Measurements from ENCODE around the gene VAMP8. TPM values are rescaled to one million over a fixed set of nuclear protein-coding genes. Genes with fewer than 3 reads are reported as not detected.
A peak's percentile ranks its signal among the peaks of the same experiment; 100 is the strongest.

The VAMP8 gene
- 48.8 to 55.4 TPM (median 52.0 TPM) in 3 replicates for total RNA-seq (2021)
- percentile 50 among the genes with signal in this experiment for Bru-seq, nascent RNA
- long read RNA-seq, experiment 1, transcript VAMP8-201 (3 exons, 774 nt) = major isoform, 46 of 57 reads
- long read RNA-seq, experiment 1, partial matches to known transcripts = 2 of 57 reads
- long read RNA-seq, experiment 1, other reads (novel, unspliced or antisense) = 9 of 57 reads
- long read RNA-seq, experiment 2, transcript VAMP8-201 (3 exons, 774 nt) = major isoform, 57 of 86 reads
- long read RNA-seq, experiment 2, partial matches to known transcripts = 19 of 86 reads
- long read RNA-seq, experiment 2, other reads (novel, unspliced or antisense) = 10 of 86 reads
- long read RNA-seq, experiment 3, partial matches to known transcripts = 0 of 3 reads
- long read RNA-seq, experiment 3, other reads (novel, unspliced or antisense) = 1 of 3 reads

- Mint-ChIP-seq H3K9me3 (no peaks in the 10 kb centered on the region), H3K4me3 (peak within 1 kb of the TSS; percentile 79), H3K27me3 (ENCODE audit: low read depth) (peaks cover 15% of the 10 kb centered on the region), H3K4me1 (peaks cover 35% of the 10 kb centered on the region), H3K36me3 (0 out of 2 replicates have a peak, but pooled peaks cover 3% of the 10 kb centered on the region), H3K27ac (peak within 1 kb of the TSS; percentile 64)
- POLR2A ChIA-PET = interaction anchor here (0.6 to 1.9 kb wide), 8 partner anchors 10 to 231 kb away, joined by 3 to 9 read pairs (median 5); partner anchors contain the start of genes C2orf68 and MAT2A
- peak; percentile 84 for DNase-seq (ENCODE audit: low spot score)
- CTCF ChIA-PET = interaction anchor here (0.7 to 2.1 kb wide), 7 partner anchors 15 to 290 kb away, joined by 3 to 12 read pairs (median 5); partner anchors contain the start of gene RNF181
- TF ChIP-seq NFE2L1 (CRISPR knock-in tag; IDR thresholded peaks at IDR 0.05) = no peak
- peak; percentile 74 for TF ChIP-seq PRDM15 (CRISPR knock-in tag; IDR thresholded peaks at IDR 0.05)
- peak; percentile 91 for ATAC-seq
These were observed at the start of gene VAMP8 for GRCh38 chr2:85577386-85578242. VAMP8 (plus strand) TSS chr2:85577586; CDS start chr2:85577647, 61 bp downstream.

GRCh38 chr2:85527787-85528186 lies 49.6 kb upstream of the VAMP8 start:
- POLR2A ChIA-PET = no interaction called here
- no peaks in the 10 kb centered on the region for H3K36me3 Mint-ChIP-seq
- H3K27ac Mint-ChIP-seq = no peak overlapping the region
- TF ChIP-seq HMGXB4 (CRISPR knock-in tag; IDR thresholded peaks at IDR 0.05) = no peak
- TF ChIP-seq MYBL2 (CRISPR knock-in tag; IDR thresholded peaks at IDR 0.05) = no peak
- TF ChIP-seq NR1H2 (CRISPR knock-in tag; IDR thresholded peaks at IDR 0.05) = no peak
- no peak for TF ChIP-seq USF2 (CRISPR knock-in tag; IDR thresholded peaks at IDR 0.05)
- no peak for TF ChIP-seq RELA (CRISPR knock-in tag; IDR thresholded peaks at IDR 0.05; ENCODE audit: borderline replicate concordance)
- no peak for TF ChIP-seq MXD4 (CRISPR knock-in tag; IDR thresholded peaks at IDR 0.05; ENCODE audit: borderline replicate concordance)
- TF ChIP-seq JUN (CRISPR knock-in tag; IDR thresholded peaks at IDR 0.05) = no peak
- no peak for TF ChIP-seq ELF4 (CRISPR knock-in tag; IDR thresholded peaks at IDR 0.05; ENCODE audit: low read depth)
- no peak for TF ChIP-seq CREM (CRISPR knock-in tag; IDR thresholded peaks at IDR 0.05)
- TF ChIP-seq, protein P1, sequence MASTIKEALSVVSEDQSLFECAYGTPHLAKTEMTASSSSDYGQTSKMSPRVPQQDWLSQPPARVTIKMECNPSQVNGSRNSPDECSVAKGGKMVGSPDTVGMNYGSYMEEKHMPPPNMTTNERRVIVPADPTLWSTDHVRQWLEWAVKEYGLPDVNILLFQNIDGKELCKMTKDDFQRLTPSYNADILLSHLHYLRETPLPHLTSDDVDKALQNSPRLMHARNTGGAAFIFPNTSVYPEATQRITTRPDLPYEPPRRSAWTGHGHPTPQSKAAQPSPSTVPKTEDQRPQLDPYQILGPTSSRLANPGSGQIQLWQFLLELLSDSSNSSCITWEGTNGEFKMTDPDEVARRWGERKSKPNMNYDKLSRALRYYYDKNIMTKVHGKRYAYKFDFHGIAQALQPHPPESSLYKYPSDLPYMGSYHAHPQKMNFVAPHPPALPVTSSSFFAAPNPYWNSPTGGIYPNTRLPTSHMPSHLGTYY (CRISPR knock-in tag; IDR thresholded peaks at IDR 0.05) = no peak
- no peak for TF ChIP-seq ZNF281 (CRISPR knock-in tag; IDR thresholded peaks at IDR 0.05)
- no peak for TF ChIP-seq ZNF416 (CRISPR knock-in tag; IDR thresholded peaks at IDR 0.05)
- no peak for TF ChIP-seq TEAD1 (CRISPR knock-in tag; IDR thresholded peaks at IDR 0.05)
- TF ChIP-seq, protein P2, sequence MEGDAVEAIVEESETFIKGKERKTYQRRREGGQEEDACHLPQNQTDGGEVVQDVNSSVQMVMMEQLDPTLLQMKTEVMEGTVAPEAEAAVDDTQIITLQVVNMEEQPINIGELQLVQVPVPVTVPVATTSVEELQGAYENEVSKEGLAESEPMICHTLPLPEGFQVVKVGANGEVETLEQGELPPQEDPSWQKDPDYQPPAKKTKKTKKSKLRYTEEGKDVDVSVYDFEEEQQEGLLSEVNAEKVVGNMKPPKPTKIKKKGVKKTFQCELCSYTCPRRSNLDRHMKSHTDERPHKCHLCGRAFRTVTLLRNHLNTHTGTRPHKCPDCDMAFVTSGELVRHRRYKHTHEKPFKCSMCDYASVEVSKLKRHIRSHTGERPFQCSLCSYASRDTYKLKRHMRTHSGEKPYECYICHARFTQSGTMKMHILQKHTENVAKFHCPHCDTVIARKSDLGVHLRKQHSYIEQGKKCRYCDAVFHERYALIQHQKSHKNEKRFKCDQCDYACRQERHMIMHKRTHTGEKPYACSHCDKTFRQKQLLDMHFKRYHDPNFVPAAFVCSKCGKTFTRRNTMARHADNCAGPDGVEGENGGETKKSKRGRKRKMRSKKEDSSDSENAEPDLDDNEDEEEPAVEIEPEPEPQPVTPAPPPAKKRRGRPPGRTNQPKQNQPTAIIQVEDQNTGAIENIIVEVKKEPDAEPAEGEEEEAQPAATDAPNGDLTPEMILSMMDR (IDR thresholded peaks at IDR 0.05) = no peak
- TF ChIP-seq SOX15 (CRISPR knock-in tag; IDR thresholded peaks at IDR 0.05) = no peak
- no peak for TF ChIP-seq ZNF121 (CRISPR knock-in tag; IDR thresholded peaks at IDR 0.05)
- TF ChIP-seq SMAD4 (CRISPR knock-in tag; IDR thresholded peaks at IDR 0.05) = no peak
- DNase-seq (ENCODE audit: low spot score) = no peak
- no peak for ATAC-seq
- CTCF ChIA-PET = no interaction called here
- H3K27me3 Mint-ChIP-seq (ENCODE audit: low read depth) = no peaks in the 10 kb centered on the region; the same call in 1 of the 2 replicates
- H3K4me3 Mint-ChIP-seq = no peak overlapping the region
- peaks cover 21% of the 10 kb centered on the region for H3K4me1 Mint-ChIP-seq
- peaks cover 5% of the 10 kb centered on the region for H3K9me3 Mint-ChIP-seq
